ENCODE data around the gene SPI1. TPM values are rescaled to one million over a fixed set of nuclear protein-coding genes. Genes with fewer than 3 reads are reported as not detected.

Gene SPI1
- total RNA-seq (1 to 10 TPM; 7.9 to 8.6 TPM), polyA plus RNA-seq (ENCODE audit: insufficient read length in 2 of 2) (10 to 100 TPM; 10.8 to 12.9 TPM)
- long read RNA-seq, donor 1: 0 reads
- long read RNA-seq, donor 2, partial matches to known transcripts: 0 of 2 reads
- long read RNA-seq, donor 2, other reads (novel, unspliced or antisense): 0 of 2 reads
- long read RNA-seq, donor 3, partial matches to known transcripts: 0 of 2 reads
- long read RNA-seq, donor 3, other reads (novel, unspliced or antisense): 0 of 2 reads
- long read RNA-seq, donor 4, partial matches to known transcripts: 0 of 4 reads
- long read RNA-seq, donor 4, other reads (novel, unspliced or antisense): 0 of 4 reads

DNA sequence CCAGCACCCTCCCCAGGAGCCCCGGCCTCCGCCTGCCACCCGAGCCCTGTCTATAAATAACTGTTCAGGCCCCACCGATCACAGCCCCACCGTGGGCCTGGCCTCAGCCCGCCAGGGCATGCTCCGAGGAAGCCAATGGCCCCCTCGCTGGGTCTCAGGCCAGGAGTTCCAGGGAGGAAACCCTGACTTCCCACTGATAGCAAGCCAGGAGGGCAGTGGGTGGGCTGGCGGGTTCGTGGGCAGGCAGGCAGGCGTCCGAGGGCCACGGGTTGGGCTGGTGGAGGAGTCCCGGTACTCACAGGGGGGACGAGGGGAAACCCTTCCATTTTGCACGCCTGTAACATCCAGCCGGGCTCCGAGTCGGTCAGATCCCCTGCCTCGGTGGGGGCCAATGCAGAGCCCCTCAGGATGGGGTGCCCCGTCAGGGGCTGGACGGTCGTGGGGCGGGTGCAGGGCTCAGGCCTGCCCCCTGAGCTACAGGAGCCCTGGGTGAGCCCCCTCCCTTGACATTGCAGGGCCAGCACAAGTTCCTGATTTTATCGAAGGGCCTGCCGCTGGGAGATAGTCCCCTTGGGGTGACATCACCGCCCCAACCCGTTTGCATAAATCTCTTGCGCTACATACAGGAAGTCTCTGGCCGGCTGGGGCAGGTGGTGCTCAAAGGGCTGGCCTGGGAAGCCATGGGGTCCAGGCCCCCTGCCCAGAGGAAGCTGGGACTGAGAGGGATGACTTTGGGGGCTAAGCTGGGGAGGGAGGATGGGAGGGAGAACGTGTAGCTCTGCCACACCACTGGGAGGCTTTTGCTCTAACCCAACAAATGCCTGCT, at the start of gene SPI1:
Gene SPI1, minus strand, starts transcription at position 538 of the 826 bp plus-strand sequence. Its CDS starts 194 bp downstream, at position 344.
- Histone ChIP-seq H3K4me1 (ENCODE audit: control insufficient read depth, insufficient read depth, low read length) (peaks cover 9% of the 10 kb centered on the region), H3K9me3 (ENCODE audit: control insufficient read depth, insufficient read depth, low read length) (no peaks in the 10 kb centered on the region), H3K36me3 (ENCODE audit: control insufficient read depth, insufficient read depth, low read length) (no peaks in the 10 kb centered on the region), H3K27me3 (ENCODE audit: control insufficient read depth, insufficient read depth, low read length) (no peaks in the 10 kb centered on the region), H3K27ac (ENCODE audit: low read depth, low read length) (peak within 1 kb of the TSS; percentile 15), H3K4me3 (ENCODE audit: low read depth, low read length) (peak within 1 kb of the TSS; percentile 12)
- 69% methylated on average over 31 of the region's 31 CpGs for WGBS (ENCODE audit: insufficient coverage)
- DNase-seq (ENCODE audit: low read depth in 4 of 6, low spot score in 6 of 6): no peak

DNA sequence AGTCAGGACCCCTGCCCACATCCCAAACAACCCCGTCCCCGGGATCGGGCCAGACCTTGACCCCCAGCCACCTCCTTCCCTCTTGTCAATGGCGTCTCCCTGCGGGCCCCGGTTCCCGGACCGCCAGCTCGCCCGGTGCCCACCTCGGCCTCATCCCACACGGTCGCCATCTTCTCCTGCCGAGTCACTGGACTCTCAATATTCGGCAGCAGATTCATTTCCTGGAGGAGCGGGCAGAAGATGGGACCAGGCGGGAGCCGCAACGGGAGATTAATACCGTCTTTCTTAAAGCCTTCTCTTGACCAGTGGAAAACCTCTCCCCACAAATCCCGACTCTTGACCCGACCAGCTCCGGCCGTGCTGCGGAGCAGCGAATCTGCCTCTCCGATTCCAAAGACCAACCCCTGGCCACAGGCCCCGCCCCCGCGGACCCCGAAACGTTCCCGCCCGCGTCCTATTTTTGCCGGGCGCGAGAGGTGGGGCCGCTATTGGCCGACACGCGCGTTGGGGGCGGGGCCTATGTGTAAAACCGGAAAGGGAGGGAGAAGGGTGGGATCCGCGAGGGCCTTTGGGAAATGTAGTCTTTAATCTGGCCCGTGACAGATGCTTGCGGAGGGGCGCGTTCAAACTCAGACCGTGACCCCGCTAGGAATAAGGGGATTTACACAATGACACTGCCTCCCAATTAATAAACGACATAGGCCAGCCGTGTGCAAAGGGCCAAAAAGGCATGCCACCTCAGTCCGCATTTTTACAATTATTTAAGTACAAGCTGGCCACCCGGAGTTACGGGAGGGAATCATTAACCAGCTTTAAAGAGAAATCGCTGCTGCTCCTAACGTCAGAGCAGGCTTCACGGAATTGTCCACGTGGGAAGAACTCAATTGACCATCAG, 48.0 kb upstream of the SPI1 start, which contains the start of gene PSMC3:
Gene PSMC3, minus strand, starts transcription at position 378 of the 895 bp plus-strand sequence. Its CDS starts 160 bp downstream, at position 218.
- Histone ChIP-seq H3K4me1 (ENCODE audit: control insufficient read depth, insufficient read depth, low read length) (peaks cover 22% of the 10 kb centered on the region), H3K9me3 (ENCODE audit: control insufficient read depth, insufficient read depth, low read length) (no peaks in the 10 kb centered on the region), H3K27ac (ENCODE audit: low read depth, low read length) (peak within 1 kb of the TSS; percentile 93), H3K4me3 (ENCODE audit: low read depth, low read length) (peak within 1 kb of the TSS; percentile 98), H3K36me3 (ENCODE audit: control insufficient read depth, insufficient read depth, low read length) (peaks cover 38% of the 10 kb centered on the region), H3K27me3 (ENCODE audit: control insufficient read depth, insufficient read depth, low read length) (no peaks in the 10 kb centered on the region)
- WGBS (ENCODE audit: insufficient coverage): under 1% methylated on average over 57 of the region's 62 CpGs
- DNase-seq (ENCODE audit: low read depth in 4 of 6, low spot score in 6 of 6): peak; percentile 94 to 99 (median 98)

DNA sequence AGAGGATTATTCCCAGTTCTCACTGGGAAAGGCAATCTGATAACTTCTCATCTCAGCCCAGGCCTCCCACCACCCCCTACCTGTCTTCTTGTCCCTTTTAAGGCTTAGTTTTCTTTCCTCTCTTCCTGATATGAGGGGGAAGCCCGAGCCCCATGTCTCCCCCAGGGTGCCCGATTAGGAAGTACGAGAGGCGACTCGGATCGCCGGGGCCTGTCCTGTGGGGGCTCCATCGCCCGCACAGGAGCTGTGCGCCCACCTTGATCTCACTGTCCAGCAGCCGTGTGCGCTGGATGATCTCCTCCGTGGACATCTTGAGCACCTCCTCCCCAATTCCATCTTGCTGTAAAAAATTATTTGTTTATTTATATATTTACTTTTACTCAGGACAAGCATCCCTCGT, 47.3 kb upstream of the SPI1 start:
- no peak for DNase-seq (ENCODE audit: low read depth in 4 of 6, low spot score in 6 of 6)
- 0% methylated on average over 11 of the region's 14 CpGs for WGBS (ENCODE audit: insufficient coverage)
- Histone ChIP-seq H3K9me3 (ENCODE audit: control insufficient read depth, insufficient read depth, low read length) (no peaks in the 10 kb centered on the region), H3K4me3 (ENCODE audit: low read depth, low read length) (peak overlapping the region; percentile 98), H3K27ac (ENCODE audit: low read depth, low read length) (peak overlapping the region; percentile 93), H3K27me3 (ENCODE audit: control insufficient read depth, insufficient read depth, low read length) (no peaks in the 10 kb centered on the region), H3K4me1 (ENCODE audit: control insufficient read depth, insufficient read depth, low read length) (peaks cover 22% of the 10 kb centered on the region), H3K36me3 (ENCODE audit: control insufficient read depth, insufficient read depth, low read length) (peaks cover 45% of the 10 kb centered on the region)

DNA sequence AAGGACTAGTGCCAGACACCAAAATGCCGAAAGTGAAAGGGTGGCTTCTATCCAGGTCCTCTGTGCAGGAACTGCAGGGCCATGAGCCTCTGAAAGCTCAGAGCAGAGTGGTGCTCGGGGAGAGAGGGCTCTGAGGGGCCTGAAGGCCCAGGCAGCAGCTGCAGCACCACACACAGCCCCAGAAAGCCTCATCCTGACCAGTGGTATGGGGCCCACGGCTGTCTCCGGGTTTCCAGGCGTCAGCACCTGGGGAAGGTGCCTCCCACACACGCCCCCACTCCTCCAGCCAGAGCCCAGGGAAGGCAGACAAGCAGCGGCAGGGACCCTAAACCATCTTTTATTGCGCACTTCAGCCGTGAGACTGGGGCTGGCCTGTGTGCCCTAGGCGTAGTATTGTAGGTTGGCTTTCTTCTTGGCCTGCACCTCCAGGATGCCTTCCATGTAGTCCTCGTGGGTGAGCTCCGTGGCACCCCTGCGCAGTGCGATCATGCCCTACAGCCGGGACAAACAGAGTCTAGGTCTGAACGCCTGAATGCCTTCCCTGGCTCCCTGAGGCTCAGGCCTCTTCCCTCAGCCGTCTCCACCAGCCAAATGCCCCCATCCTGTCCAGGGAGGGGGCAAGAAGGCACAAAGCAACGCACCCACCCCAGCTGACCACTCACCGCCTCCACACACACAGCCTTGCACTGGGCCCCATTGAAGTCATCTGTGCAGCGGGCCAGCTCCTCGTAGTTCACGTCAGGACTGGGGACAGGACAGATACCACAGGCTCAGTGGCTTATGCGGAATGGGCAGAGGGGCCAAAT, 40.3 kb upstream of the SPI1 start:
- no peak overlapping the region for H3K27ac ChIP-seq (ENCODE audit: low read depth, low read length)
- WGBS (ENCODE audit: insufficient coverage): 90% methylated on average over 18 of the region's 23 CpGs
- peaks cover 97% of the 10 kb centered on the region for H3K36me3 ChIP-seq (ENCODE audit: control insufficient read depth, insufficient read depth, low read length)
- DNase-seq (ENCODE audit: low read depth in 4 of 6, low spot score in 6 of 6): no peak
- H3K4me1 ChIP-seq (ENCODE audit: control insufficient read depth, insufficient read depth, low read length): peaks cover 19% of the 10 kb centered on the region
- H3K4me3 ChIP-seq (ENCODE audit: low read depth, low read length): no peak overlapping the region
- no peaks in the 10 kb centered on the region for H3K9me3 ChIP-seq (ENCODE audit: control insufficient read depth, insufficient read depth, low read length)
- H3K27me3 ChIP-seq (ENCODE audit: control insufficient read depth, insufficient read depth, low read length): no peaks in the 10 kb centered on the region

DNA sequence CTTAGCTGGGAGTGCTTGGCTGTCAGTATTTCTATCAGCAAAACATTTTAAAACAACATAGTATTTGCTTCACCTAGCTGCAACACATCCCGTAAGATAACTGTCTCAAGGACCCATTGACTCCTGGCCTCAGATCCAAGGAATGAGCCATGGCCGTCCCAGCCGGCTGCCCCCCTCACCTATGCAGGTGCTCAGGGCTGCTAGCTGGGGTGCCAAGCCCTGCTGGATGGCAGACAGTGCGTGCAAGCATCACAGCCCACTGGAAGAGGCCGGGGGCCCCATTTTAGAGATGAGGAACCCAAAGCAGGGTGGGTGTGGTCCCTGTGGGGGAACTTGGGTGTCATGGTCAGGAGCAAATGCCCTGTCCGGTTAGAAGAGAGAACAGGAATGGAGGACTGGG, 39.4 kb upstream of the SPI1 start:
- H3K4me3 ChIP-seq (ENCODE audit: low read depth, low read length): no peak overlapping the region
- peaks cover 97% of the 10 kb centered on the region for H3K36me3 ChIP-seq (ENCODE audit: control insufficient read depth, insufficient read depth, low read length)
- peaks cover 24% of the 10 kb centered on the region for H3K4me1 ChIP-seq (ENCODE audit: control insufficient read depth, insufficient read depth, low read length)
- DNase-seq (ENCODE audit: low read depth in 4 of 6, low spot score in 6 of 6): no peak
- H3K27me3 ChIP-seq (ENCODE audit: control insufficient read depth, insufficient read depth, low read length): no peaks in the 10 kb centered on the region
- H3K27ac ChIP-seq (ENCODE audit: low read depth, low read length): no peak overlapping the region
- H3K9me3 ChIP-seq (ENCODE audit: control insufficient read depth, insufficient read depth, low read length): no peaks in the 10 kb centered on the region
- WGBS (ENCODE audit: insufficient coverage): 81% methylated on average over 6 of the region's 6 CpGs

DNA sequence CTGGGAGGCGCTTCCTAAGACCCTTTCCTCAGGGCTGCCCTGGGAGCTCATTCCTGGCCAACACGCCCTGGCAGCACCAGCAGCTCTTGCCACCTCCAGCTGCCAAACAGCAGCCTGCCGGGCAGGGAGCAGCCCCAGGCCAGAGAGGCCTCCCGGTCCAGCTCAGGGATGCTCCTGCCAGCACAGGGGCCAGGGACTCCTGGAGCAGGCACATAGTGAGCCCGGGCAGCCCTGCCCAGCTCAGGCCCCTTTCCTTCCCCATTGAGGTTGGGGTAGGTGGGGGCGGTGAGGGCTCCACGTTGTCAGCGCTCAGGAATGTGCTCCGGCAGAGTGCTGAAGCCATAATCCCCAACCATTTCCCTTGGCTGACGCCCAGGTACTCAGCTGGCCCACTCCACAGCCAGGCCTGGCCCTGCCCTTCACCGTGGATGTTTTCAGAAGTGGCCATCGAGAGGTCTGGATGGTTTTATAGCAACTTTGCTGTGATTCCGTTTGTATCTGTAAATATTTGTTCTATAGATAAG, 37.7 kb upstream of the SPI1 start:
- H3K27ac ChIP-seq (ENCODE audit: low read depth, low read length): peak overlapping the region; percentile 75
- WGBS (ENCODE audit: insufficient coverage): 36% methylated on average over 9 of the region's 13 CpGs
- H3K27me3 ChIP-seq (ENCODE audit: control insufficient read depth, insufficient read depth, low read length): no peaks in the 10 kb centered on the region
- peaks cover 97% of the 10 kb centered on the region for H3K36me3 ChIP-seq (ENCODE audit: control insufficient read depth, insufficient read depth, low read length)
- H3K4me3 ChIP-seq (ENCODE audit: low read depth, low read length): no peak overlapping the region
- peak in 2 of 6 donors; percentile 46 to 80 for DNase-seq (ENCODE audit: low read depth in 4 of 6, low spot score in 6 of 6)
- H3K9me3 ChIP-seq (ENCODE audit: control insufficient read depth, insufficient read depth, low read length): no peaks in the 10 kb centered on the region
- peaks cover 33% of the 10 kb centered on the region for H3K4me1 ChIP-seq (ENCODE audit: control insufficient read depth, insufficient read depth, low read length)

DNA sequence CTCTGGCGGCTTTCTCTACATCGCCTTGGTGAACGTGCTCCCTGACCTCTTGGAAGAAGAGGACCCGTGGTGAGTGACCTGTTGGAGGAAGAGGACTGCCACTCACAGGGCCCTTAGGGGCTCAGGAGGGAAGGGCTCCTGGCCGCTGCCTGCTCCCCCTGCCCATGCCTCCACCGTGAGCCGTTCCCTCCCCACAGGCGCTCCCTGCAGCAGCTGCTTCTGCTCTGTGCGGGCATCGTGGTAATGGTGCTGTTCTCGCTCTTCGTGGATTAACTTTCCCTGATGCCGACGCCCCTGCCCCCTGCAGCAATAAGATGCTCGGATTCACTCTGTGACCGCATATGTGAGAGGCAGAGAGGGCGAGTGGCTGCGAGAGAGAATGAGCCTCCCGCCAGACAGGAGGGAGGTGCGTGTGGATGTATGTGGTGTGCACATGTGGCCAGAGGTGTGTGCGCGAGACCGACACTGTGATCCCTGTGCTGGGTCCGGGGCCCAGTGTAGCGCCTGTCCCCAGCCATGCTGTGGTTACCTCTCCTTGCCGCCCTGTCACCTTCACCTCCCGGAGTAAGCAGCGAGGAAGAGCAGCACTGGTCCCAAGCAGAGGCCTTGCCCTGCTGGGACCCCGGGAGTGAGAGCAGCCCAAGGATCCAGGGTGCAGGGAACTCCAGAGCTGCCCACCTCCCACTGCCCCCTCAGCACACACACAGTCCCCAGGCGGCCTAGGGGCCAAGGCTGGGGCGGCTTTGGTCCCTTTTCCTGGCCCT, 36.9 kb upstream of the SPI1 start:
- Histone ChIP-seq H3K27me3 (ENCODE audit: control insufficient read depth, insufficient read depth, low read length) (no peaks in the 10 kb centered on the region), H3K4me1 (ENCODE audit: control insufficient read depth, insufficient read depth, low read length) (peaks cover 40% of the 10 kb centered on the region), H3K9me3 (ENCODE audit: control insufficient read depth, insufficient read depth, low read length) (no peaks in the 10 kb centered on the region), H3K36me3 (ENCODE audit: control insufficient read depth, insufficient read depth, low read length) (peaks cover 97% of the 10 kb centered on the region), H3K4me3 (ENCODE audit: low read depth, low read length) (no peak overlapping the region), H3K27ac (ENCODE audit: low read depth, low read length) (peak overlapping the region; percentile 75)
- no peak for DNase-seq (ENCODE audit: low read depth in 4 of 6, low spot score in 6 of 6)
- 82% methylated on average over 31 of the region's 31 CpGs for WGBS (ENCODE audit: insufficient coverage)

DNA sequence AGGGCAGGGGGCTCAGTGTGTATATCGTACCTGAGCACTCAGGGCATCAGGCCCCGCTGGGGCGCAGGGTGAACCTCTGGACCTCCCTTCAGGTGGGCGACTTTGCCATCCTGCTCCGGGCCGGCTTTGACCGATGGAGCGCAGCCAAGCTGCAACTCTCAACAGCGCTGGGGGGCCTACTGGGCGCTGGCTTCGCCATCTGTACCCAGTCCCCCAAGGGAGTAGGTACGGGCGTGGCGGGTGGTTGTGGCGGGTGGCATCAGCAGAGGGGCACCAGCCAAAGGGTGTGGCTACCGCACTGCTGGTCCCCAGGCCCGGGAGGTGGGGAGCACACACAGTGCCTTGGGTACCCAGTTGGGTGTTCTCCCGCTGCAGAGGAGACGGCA, 36.3 kb upstream of the SPI1 start:
- peaks cover 46% of the 10 kb centered on the region for H3K4me1 ChIP-seq (ENCODE audit: control insufficient read depth, insufficient read depth, low read length)
- peaks cover 97% of the 10 kb centered on the region for H3K36me3 ChIP-seq (ENCODE audit: control insufficient read depth, insufficient read depth, low read length)
- H3K9me3 ChIP-seq (ENCODE audit: control insufficient read depth, insufficient read depth, low read length): no peaks in the 10 kb centered on the region
- no peak overlapping the region for H3K4me3 ChIP-seq (ENCODE audit: low read depth, low read length)
- no peak overlapping the region for H3K27ac ChIP-seq (ENCODE audit: low read depth, low read length)
- 93% methylated on average over 17 of the region's 19 CpGs for WGBS (ENCODE audit: insufficient coverage)
- no peak for DNase-seq (ENCODE audit: low read depth in 4 of 6, low spot score in 6 of 6)
- H3K27me3 ChIP-seq (ENCODE audit: control insufficient read depth, insufficient read depth, low read length): no peaks in the 10 kb centered on the region

Measured in spinal cord (tissue), 10 donors.